Measurements from ENCODE around the gene MBOAT1.

- TF ChIP-seq EZH2 (IDR thresholded peaks at IDR 0.05) (no peak), POLR2AphosphoS5 (IDR thresholded peaks at IDR 0.05; ENCODE audit: borderline replicate concordance, low read depth, low read length) (no peak), FOXP2 (optimal IDR thresholded peaks at IDR 0.05; ENCODE audit: control extremely low read depth, extremely low read length, insufficient read depth) (no peak)
Observed at GRCh38 chr6:20220359-20220758, 8.1 kb upstream of the MBOAT1 start.
